PC-9 (cell line): Measurements from ENCODE around the gene BCL11B.

Source experiments
- EZH2 ChIP-seq: fragments of 200-600 bp; sonication (generic); IDR thresholded peaks from 2 replicates; pipeline ENCODE4 v1.8.0; 2017; ENCODE audit warnings: antibody characterized with exemption, low read depth
- TF ChIP-seq, protein P1 (sequence below): fragments of 200-600 bp; sonication (generic); conservative IDR thresholded peaks from 2 replicates; pipeline ENCODE4 v1.6.1; 2017; ENCODE audit warnings: mixed run types, antibody characterized with exemption, mild to moderate bottlenecking, moderate library complexity

GRCh38 chr14:99207456-99207855, 64.5 kb downstream of the BCL11B start:
- TF ChIP-seq, protein P1, sequence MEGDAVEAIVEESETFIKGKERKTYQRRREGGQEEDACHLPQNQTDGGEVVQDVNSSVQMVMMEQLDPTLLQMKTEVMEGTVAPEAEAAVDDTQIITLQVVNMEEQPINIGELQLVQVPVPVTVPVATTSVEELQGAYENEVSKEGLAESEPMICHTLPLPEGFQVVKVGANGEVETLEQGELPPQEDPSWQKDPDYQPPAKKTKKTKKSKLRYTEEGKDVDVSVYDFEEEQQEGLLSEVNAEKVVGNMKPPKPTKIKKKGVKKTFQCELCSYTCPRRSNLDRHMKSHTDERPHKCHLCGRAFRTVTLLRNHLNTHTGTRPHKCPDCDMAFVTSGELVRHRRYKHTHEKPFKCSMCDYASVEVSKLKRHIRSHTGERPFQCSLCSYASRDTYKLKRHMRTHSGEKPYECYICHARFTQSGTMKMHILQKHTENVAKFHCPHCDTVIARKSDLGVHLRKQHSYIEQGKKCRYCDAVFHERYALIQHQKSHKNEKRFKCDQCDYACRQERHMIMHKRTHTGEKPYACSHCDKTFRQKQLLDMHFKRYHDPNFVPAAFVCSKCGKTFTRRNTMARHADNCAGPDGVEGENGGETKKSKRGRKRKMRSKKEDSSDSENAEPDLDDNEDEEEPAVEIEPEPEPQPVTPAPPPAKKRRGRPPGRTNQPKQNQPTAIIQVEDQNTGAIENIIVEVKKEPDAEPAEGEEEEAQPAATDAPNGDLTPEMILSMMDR = no peak
- TF ChIP-seq EZH2 = no peak
